ENCODE results near the gene ARHGEF16.

ARHGEF16 gene

GRCh38 chr1:3439346-3440299 is 14.8 kb upstream of the ARHGEF16 start:
- no peak for DNase-seq

- DNase-seq = no peak
Measured at GRCh38 chr1:3440300-3440681, 14.2 kb upstream of the ARHGEF16 start.

GRCh38 chr1:3440711-3441409 is 13.6 kb upstream of the ARHGEF16 start:
- DNase-seq = no peak

- DNase-seq = no peak
Measured at GRCh38 chr1:3441410-3441847, 13.0 kb upstream of the ARHGEF16 start.

- DNase-seq = no peak
Measured at GRCh38 chr1:3441880-3442279, 12.6 kb upstream of the ARHGEF16 start.

- no peak for DNase-seq
Measured at GRCh38 chr1:3442331-3442730, 12.1 kb upstream of the ARHGEF16 start.

- no peak for DNase-seq
Measured at GRCh38 chr1:3442901-3443300, 11.6 kb upstream of the ARHGEF16 start.

- DNase-seq = no peak
Measured at GRCh38 chr1:3443807-3444206, 10.7 kb upstream of the ARHGEF16 start.

- DNase-seq = no peak
Measured at GRCh38 chr1:3444298-3444697, 10.2 kb upstream of the ARHGEF16 start.

GRCh38 chr1:3444736-3445135 is 9.7 kb upstream of the ARHGEF16 start:
- DNase-seq = no peak

GRCh38 chr1:3450202-3450863 is 4.1 kb upstream of the ARHGEF16 start:
- no peak for DNase-seq

GRCh38 chr1:3450983-3451382 is 3.5 kb upstream of the ARHGEF16 start:
- no peak for DNase-seq

GRCh38 chr1:3451994-3452865 is 2.2 kb upstream of the ARHGEF16 start:
- no peak for DNase-seq

GRCh38 chr1:3452866-3453175 is 1.6 kb upstream of the ARHGEF16 start:
- no peak for DNase-seq

GRCh38 chr1:3453203-3453761 is 1.2 kb upstream of the ARHGEF16 start:
- peak; percentile 67 to 75 for DNase-seq

- no peak for DNase-seq
Measured at GRCh38 chr1:3454811-3455618, 550 bp downstream of the ARHGEF16 start.

GRCh38 chr1:3455670-3456448 is 1.4 kb downstream of the ARHGEF16 start:
- DNase-seq = no peak

- no peak for DNase-seq
Measured at GRCh38 chr1:3456449-3456963, 2.0 kb downstream of the ARHGEF16 start.

- no peak for DNase-seq
Measured at GRCh38 chr1:3456964-3457909, 2.8 kb downstream of the ARHGEF16 start.
